Measurements from ENCODE around the gene DNASE2. TPM values are rescaled to one million over a fixed set of nuclear protein-coding genes. Genes with fewer than 3 reads are reported as not detected.

The DNASE2 gene
- total RNA-seq, 1 experiment from 2014 or later, result 62.4 TPM

DNA sequence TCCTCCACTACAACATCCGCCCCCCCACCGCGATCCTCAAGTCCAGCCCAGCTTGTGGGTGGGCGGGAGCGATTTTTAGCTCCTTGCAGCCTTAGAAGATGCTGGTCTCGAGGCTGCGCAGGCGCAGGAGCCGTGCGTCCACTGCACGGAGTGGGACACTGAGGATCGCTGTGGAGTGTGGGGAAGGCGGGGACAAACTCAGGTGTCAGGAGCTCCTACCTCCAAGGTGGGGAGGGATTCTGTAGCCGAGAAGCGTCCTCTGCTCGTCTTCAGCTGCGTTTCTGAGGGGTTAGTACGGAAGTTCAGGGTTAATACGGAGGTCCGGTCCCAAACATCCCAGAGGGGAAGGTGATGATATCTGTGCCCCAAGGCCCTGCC, 46.7 kb downstream of the DNASE2 start, which contains the start of gene RTBDN:
Gene RTBDN (minus strand): TSS at position 14 of the 378 bp plus-strand sequence. CDS start 4,600 bp downstream, outside the sequence.
- peak; percentile 23 for DNase-seq (ENCODE audit: low read depth)

DNA sequence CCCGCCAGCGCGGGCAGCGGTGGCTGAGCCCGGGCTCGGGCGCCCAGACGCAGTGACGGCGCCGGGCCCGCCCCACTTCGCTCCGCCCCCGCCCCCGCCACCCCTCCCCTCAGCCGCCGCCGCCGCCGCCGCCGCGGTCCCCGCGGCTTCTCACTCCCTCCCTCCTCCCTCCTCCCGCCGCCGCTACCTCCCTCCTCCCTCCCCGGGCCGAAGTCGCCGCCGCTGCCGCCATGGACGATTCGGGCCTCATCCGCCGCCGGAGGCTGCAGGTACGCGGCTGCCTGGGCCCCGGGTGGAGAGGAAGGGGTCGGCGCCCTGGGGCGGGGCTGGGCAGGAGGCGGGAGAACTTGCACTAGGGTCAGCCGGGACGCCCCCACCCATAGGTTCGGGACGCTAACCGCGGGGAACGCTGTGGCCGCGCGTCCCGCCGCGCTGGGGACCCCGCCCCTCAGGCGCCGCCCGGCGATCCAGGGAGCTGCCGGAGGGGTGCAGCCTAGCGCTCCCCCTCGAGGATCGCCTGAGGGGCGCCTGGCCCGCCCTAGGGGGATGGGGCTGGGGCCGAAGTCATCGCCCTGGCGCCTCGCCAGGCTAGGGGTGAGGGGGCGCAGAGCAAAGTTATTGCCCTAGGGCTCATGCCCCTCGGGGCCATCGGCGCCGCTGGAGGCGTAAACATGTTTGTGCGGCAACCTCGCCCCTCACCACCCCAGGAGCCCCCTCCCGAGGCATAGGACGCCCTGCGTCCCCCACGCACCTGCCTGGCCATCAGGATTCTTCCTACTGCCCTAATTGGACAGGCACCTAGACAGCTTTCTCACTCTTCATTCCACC, 47.3 kb downstream of the DNASE2 start:
- no peak for DNase-seq (ENCODE audit: low read depth)

DNA sequence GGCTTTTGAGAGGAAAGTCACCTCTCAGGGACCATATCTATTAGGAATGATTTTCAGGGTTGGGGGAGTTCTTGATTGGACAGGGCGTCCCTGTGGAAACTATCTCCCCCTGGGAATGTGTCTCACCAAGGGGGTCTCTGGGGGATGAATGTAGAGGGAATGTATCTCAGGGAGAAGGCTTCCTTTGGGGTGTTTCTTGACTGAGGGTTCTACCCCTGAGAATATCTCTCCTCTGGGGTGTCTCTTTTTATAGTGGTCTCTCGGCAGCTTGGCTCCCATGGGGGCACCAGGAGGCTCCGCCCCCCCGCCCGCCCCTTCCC, 47.9 kb downstream of the DNASE2 start:
- DNase-seq (ENCODE audit: low read depth), result no peak

DNA sequence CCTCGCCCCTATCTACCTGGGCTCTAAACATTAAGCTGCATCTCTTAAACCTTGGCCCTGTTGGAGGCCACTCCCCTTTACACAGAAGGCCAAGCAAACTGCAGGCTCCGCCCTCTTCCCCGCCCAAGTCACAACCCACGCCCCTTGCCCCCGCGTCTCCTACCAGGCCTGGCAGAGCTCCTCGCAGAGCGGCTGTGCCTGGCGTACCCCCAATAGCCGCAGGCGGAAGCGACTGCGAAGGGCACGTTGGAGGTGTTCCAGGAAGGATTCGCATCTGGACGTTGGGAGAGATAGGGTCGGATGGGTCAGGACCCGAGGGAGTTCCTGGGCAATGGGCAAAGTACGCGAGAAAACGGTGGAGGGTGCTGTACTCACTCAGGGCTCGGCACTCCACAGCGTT, 52.8 kb downstream of the DNASE2 start:
- DNase-seq (ENCODE audit: low read depth), result peak; percentile 52

DNA sequence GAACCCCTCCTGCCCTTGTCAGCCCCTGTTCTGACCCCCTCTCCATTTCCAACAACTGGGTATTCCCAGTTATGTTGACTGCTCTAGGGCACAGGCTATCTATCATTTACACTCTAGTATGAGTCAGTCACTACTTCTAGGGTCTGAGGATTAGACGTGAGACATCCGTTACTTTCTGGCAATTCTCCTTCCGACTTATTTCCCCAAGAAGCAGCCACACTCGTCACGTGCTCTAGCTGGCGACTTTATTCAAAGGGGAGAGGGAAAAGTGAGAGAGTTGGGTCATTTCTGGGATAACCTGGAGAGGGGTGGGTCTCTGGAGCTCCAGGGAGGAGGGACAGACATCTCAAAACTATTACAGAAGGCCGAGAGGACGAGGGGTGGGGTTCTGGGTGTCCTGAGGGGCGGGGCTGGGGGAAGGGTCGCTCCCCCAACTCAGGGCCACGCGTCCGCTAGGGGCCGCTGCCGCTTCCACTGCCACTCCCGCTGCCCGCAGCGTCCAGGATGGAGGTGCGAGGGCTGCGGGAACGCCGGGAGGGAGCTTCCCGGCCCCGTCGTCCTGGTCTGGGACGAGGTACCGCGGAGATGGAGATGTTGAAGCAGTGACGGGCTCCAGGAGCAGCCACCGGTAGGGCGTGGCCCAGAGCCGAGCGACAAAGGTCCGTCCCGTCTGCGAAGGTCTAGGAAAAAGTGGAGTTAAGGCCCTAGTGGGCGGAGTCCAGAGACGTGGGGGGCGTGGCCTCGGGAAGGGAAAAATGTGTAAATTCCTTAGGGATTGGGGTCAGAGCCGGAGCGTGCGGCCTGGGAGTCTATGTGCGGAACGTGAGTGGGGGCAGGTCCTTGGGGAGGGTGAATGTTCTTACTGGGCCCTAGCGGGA, 55.8 kb downstream of the DNASE2 start:
- no peak for DNase-seq (ENCODE audit: low read depth)

Other genes starting within 250 kb of the DNASE2 start
- 57.8 and 68.4 TPM in 2 replicates for gene MAN2B1, start 214.7 kb downstream of the DNASE2 start, total RNA-seq (2014; rRNA removed; shearing (Covaris generic))
- 9.6 and 10.5 TPM in 2 replicates for gene WDR83, start 214.6 kb downstream of the DNASE2 start, total RNA-seq (2014; rRNA removed; shearing (Covaris generic))
- 82.7 and 108 TPM in 2 replicates for gene DHPS, start 199.6 kb downstream of the DNASE2 start, total RNA-seq (2014; rRNA removed; shearing (Covaris generic))
- not detected in 2 replicates for gene GNG14, start 193.5 kb downstream of the DNASE2 start, total RNA-seq (2014; rRNA removed; shearing (Covaris generic))
- 12.0 and 14.5 TPM in 2 replicates for gene FBXW9, start 184.8 kb downstream of the DNASE2 start, total RNA-seq (2014; rRNA removed; shearing (Covaris generic))
- 32.3 and 40.2 TPM in 2 replicates for gene TNPO2, start 157.5 kb downstream of the DNASE2 start, total RNA-seq (2014; rRNA removed; shearing (Covaris generic))
- 272 and 329 TPM in 2 replicates for gene TRIR, start 146.8 kb downstream of the DNASE2 start, total RNA-seq (2014; rRNA removed; shearing (Covaris generic))
- 112 and 114 TPM in 2 replicates for gene GET3, start 144.0 kb downstream of the DNASE2 start, total RNA-seq (2014; rRNA removed; shearing (Covaris generic))
- gene BEST2, start 129.7 kb downstream of the DNASE2 start, total RNA-seq (2014; rRNA removed; shearing (Covaris generic)), result not detected in 2 replicates
- gene HOOK2, start 105.9 kb downstream of the DNASE2 start, total RNA-seq (2014; rRNA removed; shearing (Covaris generic)), result 7.2 and 8.4 TPM in 2 replicates
- 68.3 and 92.5 TPM in 2 replicates for gene JUNB, start 90.0 kb downstream of the DNASE2 start, total RNA-seq (2014; rRNA removed; shearing (Covaris generic))
- gene PRDX2, start 79.6 kb downstream of the DNASE2 start, total RNA-seq (2014; rRNA removed; shearing (Covaris generic)), result 178 and 300 TPM in 2 replicates
- gene THSD8, start 79.4 kb downstream of the DNASE2 start, total RNA-seq (2014; rRNA removed; shearing (Covaris generic)), result not detected in 2 replicates
- gene RNASEH2A, start 74.9 kb downstream of the DNASE2 start, total RNA-seq (2014; rRNA removed; shearing (Covaris generic)), result 50.4 and 62.8 TPM in 2 replicates
- gene RTBDN, start 46.9 kb downstream of the DNASE2 start, total RNA-seq (2014; rRNA removed; shearing (Covaris generic)), result 0.52 TPM in 1 of 2 replicates, not detected in the other
- 0.10 and 0.12 TPM in 2 replicates for gene MAST1, start 42.9 kb downstream of the DNASE2 start, total RNA-seq (2014; rRNA removed; shearing (Covaris generic))
- gene KLF1, start 5.8 kb upstream of the DNASE2 start, total RNA-seq (2014; rRNA removed; shearing (Covaris generic)), result not detected in 2 replicates
- gene GCDH, start 9.7 kb upstream of the DNASE2 start, total RNA-seq (2014; rRNA removed; shearing (Covaris generic)), result 27.2 and 27.5 TPM in 2 replicates
- 0.20 and 0.34 TPM in 2 replicates for gene SYCE2, start 37.8 kb upstream of the DNASE2 start, total RNA-seq (2014; rRNA removed; shearing (Covaris generic))
- gene FARSA, start 52.3 kb upstream of the DNASE2 start, total RNA-seq (2014; rRNA removed; shearing (Covaris generic)), result 67.2 and 86.6 TPM in 2 replicates
- 2,061 and 2,975 TPM in 2 replicates for gene CALR, start 57.2 kb upstream of the DNASE2 start, total RNA-seq (2014; rRNA removed; shearing (Covaris generic))
- 156 and 205 TPM in 2 replicates for gene RAD23A, start 64.4 kb upstream of the DNASE2 start, total RNA-seq (2014; rRNA removed; shearing (Covaris generic))
- gene GADD45GIP1, start 75.8 kb upstream of the DNASE2 start, total RNA-seq (2014; rRNA removed; shearing (Covaris generic)), result 48.1 and 54.0 TPM in 2 replicates
- gene DAND5, start 88.1 kb upstream of the DNASE2 start, total RNA-seq (2014; rRNA removed; shearing (Covaris generic)), result 0.62 TPM in 1 of 2 replicates, not detected in the other
- gene NFIX, start 114.0 kb upstream of the DNASE2 start, total RNA-seq (2014; rRNA removed; shearing (Covaris generic)), result 38.5 and 52.0 TPM in 2 replicates
- not detected in 2 replicates for gene LYL1, start 221.4 kb upstream of the DNASE2 start, total RNA-seq (2014; rRNA removed; shearing (Covaris generic))
- gene TRMT1, start 235.3 kb upstream of the DNASE2 start, total RNA-seq (2014; rRNA removed; shearing (Covaris generic)), result 19.9 and 23.0 TPM in 2 replicates
- gene NACC1, start 236.8 kb upstream of the DNASE2 start, total RNA-seq (2014; rRNA removed; shearing (Covaris generic)), result 48.1 and 126 TPM in 2 replicates